ENCODE results near the gene GHITM.

- TF ChIP-seq POLR2AphosphoS5 (IDR thresholded peaks at IDR 0.05; ENCODE audit: low read depth) (no peak), EZH2 (IDR thresholded peaks at IDR 0.05; ENCODE audit: low read depth, unreplicated experiment) (no peak), JUNB (IDR thresholded peaks at IDR 0.05; ENCODE audit: unreplicated experiment) (no peak), CREB1 (CRISPR knock-in tag; IDR thresholded peaks at IDR 0.05; ENCODE audit: low read depth) (no peak), ETS1 (IDR thresholded peaks at IDR 0.05) (no peak)
- TF ChIP-seq, protein P1, sequence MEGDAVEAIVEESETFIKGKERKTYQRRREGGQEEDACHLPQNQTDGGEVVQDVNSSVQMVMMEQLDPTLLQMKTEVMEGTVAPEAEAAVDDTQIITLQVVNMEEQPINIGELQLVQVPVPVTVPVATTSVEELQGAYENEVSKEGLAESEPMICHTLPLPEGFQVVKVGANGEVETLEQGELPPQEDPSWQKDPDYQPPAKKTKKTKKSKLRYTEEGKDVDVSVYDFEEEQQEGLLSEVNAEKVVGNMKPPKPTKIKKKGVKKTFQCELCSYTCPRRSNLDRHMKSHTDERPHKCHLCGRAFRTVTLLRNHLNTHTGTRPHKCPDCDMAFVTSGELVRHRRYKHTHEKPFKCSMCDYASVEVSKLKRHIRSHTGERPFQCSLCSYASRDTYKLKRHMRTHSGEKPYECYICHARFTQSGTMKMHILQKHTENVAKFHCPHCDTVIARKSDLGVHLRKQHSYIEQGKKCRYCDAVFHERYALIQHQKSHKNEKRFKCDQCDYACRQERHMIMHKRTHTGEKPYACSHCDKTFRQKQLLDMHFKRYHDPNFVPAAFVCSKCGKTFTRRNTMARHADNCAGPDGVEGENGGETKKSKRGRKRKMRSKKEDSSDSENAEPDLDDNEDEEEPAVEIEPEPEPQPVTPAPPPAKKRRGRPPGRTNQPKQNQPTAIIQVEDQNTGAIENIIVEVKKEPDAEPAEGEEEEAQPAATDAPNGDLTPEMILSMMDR (conservative IDR thresholded peaks at IDR 0.05; ENCODE audit: low read depth in 2 of 2) = no peak
- TF ChIP-seq, protein P2, sequence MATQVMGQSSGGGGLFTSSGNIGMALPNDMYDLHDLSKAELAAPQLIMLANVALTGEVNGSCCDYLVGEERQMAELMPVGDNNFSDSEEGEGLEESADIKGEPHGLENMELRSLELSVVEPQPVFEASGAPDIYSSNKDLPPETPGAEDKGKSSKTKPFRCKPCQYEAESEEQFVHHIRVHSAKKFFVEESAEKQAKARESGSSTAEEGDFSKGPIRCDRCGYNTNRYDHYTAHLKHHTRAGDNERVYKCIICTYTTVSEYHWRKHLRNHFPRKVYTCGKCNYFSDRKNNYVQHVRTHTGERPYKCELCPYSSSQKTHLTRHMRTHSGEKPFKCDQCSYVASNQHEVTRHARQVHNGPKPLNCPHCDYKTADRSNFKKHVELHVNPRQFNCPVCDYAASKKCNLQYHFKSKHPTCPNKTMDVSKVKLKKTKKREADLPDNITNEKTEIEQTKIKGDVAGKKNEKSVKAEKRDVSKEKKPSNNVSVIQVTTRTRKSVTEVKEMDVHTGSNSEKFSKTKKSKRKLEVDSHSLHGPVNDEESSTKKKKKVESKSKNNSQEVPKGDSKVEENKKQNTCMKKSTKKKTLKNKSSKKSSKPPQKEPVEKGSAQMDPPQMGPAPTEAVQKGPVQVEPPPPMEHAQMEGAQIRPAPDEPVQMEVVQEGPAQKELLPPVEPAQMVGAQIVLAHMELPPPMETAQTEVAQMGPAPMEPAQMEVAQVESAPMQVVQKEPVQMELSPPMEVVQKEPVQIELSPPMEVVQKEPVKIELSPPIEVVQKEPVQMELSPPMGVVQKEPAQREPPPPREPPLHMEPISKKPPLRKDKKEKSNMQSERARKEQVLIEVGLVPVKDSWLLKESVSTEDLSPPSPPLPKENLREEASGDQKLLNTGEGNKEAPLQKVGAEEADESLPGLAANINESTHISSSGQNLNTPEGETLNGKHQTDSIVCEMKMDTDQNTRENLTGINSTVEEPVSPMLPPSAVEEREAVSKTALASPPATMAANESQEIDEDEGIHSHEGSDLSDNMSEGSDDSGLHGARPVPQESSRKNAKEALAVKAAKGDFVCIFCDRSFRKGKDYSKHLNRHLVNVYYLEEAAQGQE (IDR thresholded peaks at IDR 0.05; ENCODE audit: unreplicated experiment) = no peak
Observed at GRCh38 chr10:84190621-84191020, 51.3 kb downstream of the GHITM start.
